H9 (cell line): ENCODE measurements around the gene ARPC2. TPM values are rescaled to one million over a fixed set of nuclear protein-coding genes. Genes with fewer than 3 reads are reported as not detected.

Experiments used
- DNase-seq: peaks from one replicate; pipeline ENCODE4 v3.0.0-alpha.2; 2017
- H2AFZ ChIP-seq: one replicate; pipeline ENCODE4 v1.6.1; 2013; ENCODE audit warnings: mild to moderate bottlenecking, low read length, control low read depth, moderate library complexity
- H2AK5ac ChIP-seq: 2 replicates; pipeline ENCODE4 v1.6.1; 2013; ENCODE audit warnings: low read length, control low read depth, mixed read lengths; ENCODE audit not compliant: insufficient read length
- H2BK120ac ChIP-seq: one replicate; pipeline ENCODE4 v1.6.1; 2013; ENCODE audit warnings: low read depth, mild to moderate bottlenecking, low read length, control low read depth, inconsistent platforms; ENCODE audit not compliant: poor library complexity, severe bottlenecking
- H2BK12ac ChIP-seq: 2 replicates; pipeline ENCODE4 v1.6.1; 2013; ENCODE audit warnings: low read length, control low read depth, mixed read lengths, low read depth; ENCODE audit not compliant: insufficient read length
- H2BK15ac ChIP-seq: 2 replicates; pipeline ENCODE4 v1.6.1; 2013; ENCODE audit warnings: low read depth, low read length, control low read depth
- H2BK20ac ChIP-seq: one replicate; pipeline ENCODE4 v1.6.1; 2013; ENCODE audit warnings: low read depth, mild to moderate bottlenecking, low read length, control low read depth, inconsistent platforms; ENCODE audit not compliant: poor library complexity, severe bottlenecking
- H2BK5ac ChIP-seq: 2 replicates; pipeline ENCODE4 v1.6.1; 2013; ENCODE audit warnings: low read length, control low read depth, mixed read lengths; ENCODE audit not compliant: insufficient read length
- H3K14ac ChIP-seq: 2 replicates; pipeline ENCODE4 v1.6.1; 2013; ENCODE audit warnings: low read length, control low read depth; ENCODE audit not compliant: insufficient read depth
- H3K18ac ChIP-seq: 2 replicates; pipeline ENCODE4 v1.6.1; 2013; ENCODE audit warnings: low read depth, mild to moderate bottlenecking, mixed read lengths, low read length, control low read depth; ENCODE audit not compliant: insufficient read length
- H3K23ac ChIP-seq: 2 replicates; pipeline ENCODE4 v1.6.1; 2013; ENCODE audit warnings: low read length, control low read depth, mixed read lengths, low read depth; ENCODE audit not compliant: insufficient read length
- H3K23me2 ChIP-seq: 2 replicates; pipeline ENCODE4 v1.6.1; 2013; ENCODE audit warnings: low read depth, mild to moderate bottlenecking, mixed read lengths, low read length, control low read depth; ENCODE audit not compliant: insufficient read length, poor library complexity, severe bottlenecking
- H3K27ac ChIP-seq: 2 replicates; pipeline ENCODE4 v1.5.1; 2013; ENCODE audit warnings: low read length, control low read depth, mixed read lengths, low read depth; ENCODE audit not compliant: insufficient read length
- H3K27me3 ChIP-seq: 2 replicates; pipeline ENCODE4 v1.6.1; 2013; ENCODE audit warnings: low read length, control low read depth, inconsistent platforms; ENCODE audit not compliant: insufficient read depth
- H3K4ac ChIP-seq: 2 replicates; pipeline ENCODE4 v1.6.1; 2013; ENCODE audit warnings: low read depth, mild to moderate bottlenecking, control low read depth, inconsistent platforms, low read length, moderate library complexity
- H3K4me1 ChIP-seq: 2 replicates; pipeline ENCODE4 v1.6.1; 2013; ENCODE audit warnings: low read length, control low read depth, inconsistent platforms; ENCODE audit not compliant: insufficient read depth
- H3K4me2 ChIP-seq: 2 replicates; pipeline ENCODE4 v1.6.1; 2013; ENCODE audit warnings: low read length, control low read depth, mixed read lengths; ENCODE audit not compliant: insufficient read length, insufficient read depth
- H3K56ac ChIP-seq: 2 replicates; pipeline ENCODE4 v1.6.1; 2013; ENCODE audit warnings: low read depth, mild to moderate bottlenecking, mixed read lengths, low read length, control low read depth; ENCODE audit not compliant: insufficient read length
- H3K79me1 ChIP-seq: 2 replicates; pipeline ENCODE4 v1.6.1; 2013; ENCODE audit warnings: low read depth, mild to moderate bottlenecking, moderate library complexity, low read length, control low read depth, inconsistent platforms; ENCODE audit not compliant: insufficient read depth, poor library complexity, severe bottlenecking
- H3K79me2 ChIP-seq: 2 replicates; pipeline ENCODE4 v1.6.1; 2013; ENCODE audit warnings: low read length, control low read depth, inconsistent platforms; ENCODE audit not compliant: insufficient read depth
- H3K9ac ChIP-seq: 2 replicates; pipeline ENCODE4 v1.6.1; 2013; ENCODE audit warnings: low read length, control low read depth, mixed read lengths; ENCODE audit not compliant: insufficient read length; ENCODE audit errors: extremely low read depth
- H3K9me3 ChIP-seq: one replicate; pipeline ENCODE4 v1.6.1; 2013; ENCODE audit warnings: low read depth, low read length, inconsistent platforms; ENCODE audit not compliant: control insufficient read depth
- H3T11ph ChIP-seq: one replicate; pipeline ENCODE4 v1.6.1; 2013; ENCODE audit warnings: mild to moderate bottlenecking, low read length, control low read depth, inconsistent platforms
- H4K20me1 ChIP-seq: one replicate; pipeline ENCODE4 v1.6.1; 2013; ENCODE audit not compliant: control insufficient read depth, insufficient read length, insufficient read depth
- H4K5ac ChIP-seq: 2 replicates; pipeline ENCODE4 v1.6.1; 2013; ENCODE audit warnings: low read depth, mild to moderate bottlenecking, mixed read lengths, low read length, control low read depth; ENCODE audit not compliant: insufficient read length
- H4K8ac ChIP-seq: replicated peaks from 2 replicates; pipeline ENCODE4 v1.6.1; 2013; ENCODE audit warnings: low read length, control low read depth, mixed read lengths, low read depth; ENCODE audit not compliant: insufficient read length
- H4K91ac ChIP-seq: 2 replicates; pipeline ENCODE4 v1.6.1; 2013; ENCODE audit warnings: low read depth, mild to moderate bottlenecking, moderate library complexity, mixed read lengths, low read length, control low read depth; ENCODE audit not compliant: insufficient read length
- H3K27ac Mint-ChIP-seq, 3 experiments: 2 replicates in 2 of 3; 3 replicates in 1 of 3; pipeline ENCODE4 v1.8.0; 2020 to 2021; ENCODE audit warnings: mixed read lengths in 3 of 3, mild to moderate bottlenecking in 1 of 3, moderate library complexity in 1 of 3
- H3K27me3 Mint-ChIP-seq: 2 replicates; pipeline ENCODE4 v1.8.0; 2021; ENCODE audit warnings: low read depth, mild to moderate bottlenecking, moderate library complexity, mixed read lengths
- H3K36me3 Mint-ChIP-seq, 3 experiments: 2 replicates in 2 of 3; 3 replicates in 1 of 3; pipeline ENCODE4 v1.8.0; 2020 to 2021; ENCODE audit warnings: low read depth in 3 of 3, mixed read lengths in 3 of 3; ENCODE audit not compliant: insufficient read depth in 1 of 3
- H3K4me1 Mint-ChIP-seq, 2 experiments: 2 replicates each; pipeline ENCODE4 v1.8.0; 2020; ENCODE audit warnings: mixed read lengths in 2 of 2
- H3K4me3 Mint-ChIP-seq, 2 experiments: 2 replicates in 1 of 2; 3 replicates in 1 of 2; pipeline ENCODE4 v1.8.0; 2020 to 2021; ENCODE audit warnings: mild to moderate bottlenecking in 2 of 2, mixed read lengths in 2 of 2, moderate library complexity in 1 of 2
- H3K9me3 Mint-ChIP-seq, 2 experiments: 2 replicates in 1 of 2; 3 replicates in 1 of 2; pipeline ENCODE4 v1.8.0; 2020; ENCODE audit warnings: mild to moderate bottlenecking in 2 of 2, mixed read lengths in 2 of 2, moderate library complexity in 1 of 2
- CTCF ChIP-seq: fragments of 200-600 bp; sonication (generic); conservative IDR thresholded peaks from 3 replicates; pipeline ENCODE4 v1.8.0; 2021; ENCODE audit warnings: antibody characterized with exemption, mild to moderate bottlenecking
- WGBS: extraction: QIAGEN DNeasy Blood & Tissue Kit; methylation state at CpG from one replicate; pipeline ENCODE4 v1.1.7; 2013; ENCODE audit warnings: missing lambda C conversion rate, low lambda C conversion rate, mixed read lengths; ENCODE audit not compliant: insufficient read length; ENCODE audit errors: extremely low coverage; 5-methylcytosine and 5-hydroxymethylcytosine counted together
- total RNA-seq: library from RNA; stranded (reverse); gene quantifications from 2 replicates; pipeline ENCODE4 v1.2.1, GENCODE V29; 2021

Gene ARPC2
- total RNA-seq, 1 experiment from 2014 or later: 197 TPM

GRCh38 chr2:218192902-218193430 is 24.0 kb upstream of the ARPC2 start:
- H4K8ac ChIP-seq: no peak overlapping the region
- H3K9me3 ChIP-seq: no peaks in the 10 kb centered on the region
- no peaks in the 10 kb centered on the region for H3K4me1 ChIP-seq
- no peaks in the 10 kb centered on the region for H3K27me3 ChIP-seq
- H4K91ac ChIP-seq: no peak overlapping the region
- no peak overlapping the region for H3K14ac ChIP-seq
- no peak overlapping the region for H3T11ph ChIP-seq
- no peak overlapping the region for H4K5ac ChIP-seq
- Mint-ChIP-seq H3K4me3 (no peak overlapping the region), H3K9me3 (no peaks in the 10 kb centered on the region), H3K27ac (no peak overlapping the region), H3K36me3 (no peaks in the 10 kb centered on the region), H3K27me3 (peaks cover 5% of the 10 kb centered on the region), H3K4me1 (peaks cover 6 to 9% of the 10 kb centered on the region in 2 experiments)
- no peaks in the 10 kb centered on the region for H3K79me1 ChIP-seq
- H3K23me2 ChIP-seq: no peaks in the 10 kb centered on the region
- H2BK15ac ChIP-seq: no peak overlapping the region
- no peak overlapping the region for H3K27ac ChIP-seq
- no peak for TF ChIP-seq CTCF
- no peaks in the 10 kb centered on the region for H3K79me2 ChIP-seq
- no peak overlapping the region for H3K56ac ChIP-seq
- no peak for DNase-seq
- no peak overlapping the region for H3K23ac ChIP-seq
- no peak overlapping the region for H2BK120ac ChIP-seq
- H2BK20ac ChIP-seq: no peak overlapping the region
- H2AFZ ChIP-seq: no peak overlapping the region
- H3K4me2 ChIP-seq: no peak overlapping the region
- H3K9ac ChIP-seq: no peak overlapping the region
- H2BK5ac ChIP-seq: no peak overlapping the region
- WGBS: no CpG with 5 or more reads among the region's 3 CpGs
- H3K4ac ChIP-seq: no peak overlapping the region
- H2AK5ac ChIP-seq: no peak overlapping the region
- H2BK12ac ChIP-seq: no peak overlapping the region
- no peak overlapping the region for H3K18ac ChIP-seq
- H4K20me1 ChIP-seq: no peaks in the 10 kb centered on the region
